Transverse colon (tissue), 4 donors: Measurements from ENCODE around the gene MRPL54. TPM values are rescaled to one million over a fixed set of nuclear protein-coding genes. Genes with fewer than 3 reads are reported as not detected.
"Not testable (repeated sequence)": the region's sequence is repeated elsewhere in the genome, so short reads cannot be mapped to it uniquely, and the experiment has no call there.

Experiments used
- DNase-seq: peaks from one replicate; pipeline ENCODE4 v3.0.0-alpha.2; 2019
- H3K27ac ChIP-seq, 4 donors: fragments of 200-600 bp; sonication (generic); 2 replicates each; pipeline ENCODE4 v1.5.1; 2016 to 2018; ENCODE audit warnings: inconsistent platforms in 4 of 4
- H3K27me3 ChIP-seq: fragments of 200-600 bp; sonication (generic); 2 replicates; pipeline ENCODE4 v1.5.1; 2017; ENCODE audit warnings: inconsistent platforms
- H3K36me3 ChIP-seq, 4 donors: fragments of 200-600 bp; sonication (generic); 2 replicates each; pipeline ENCODE4 v1.5.1; 2017 to 2019; ENCODE audit warnings: inconsistent platforms in 4 of 4
- H3K4me1 ChIP-seq, 4 donors: fragments of 200-600 bp; sonication (generic); 2 replicates each; pipeline ENCODE4 v1.5.1; 2017 to 2020; ENCODE audit warnings: inconsistent platforms in 4 of 4
- H3K4me3 ChIP-seq, 4 donors: fragments of 200-600 bp; sonication (generic); 1 replicate in 1 of 4; 2 replicates in 3 of 4; pipeline versions ENCODE4 v1.5.1 to v1.6.1; 2017 to 2019; ENCODE audit warnings: inconsistent platforms in 4 of 4
- H3K9me3 ChIP-seq, 2 donors: fragments of 200-600 bp; sonication (generic); 2 replicates each; pipeline ENCODE4 v1.5.1; 2017 to 2019; ENCODE audit warnings: inconsistent platforms in 2 of 2
- CTCF ChIP-seq, 5 experiments: fragments of 200-600 bp in 3 of 5; fragments of 450-650 bp in 2 of 5; sonication (generic) in 3 of 5; IDR thresholded peaks; 1 replicate in 2 of 5; 2 replicates in 3 of 5; pipeline ENCODE4 v1.5.1; 2016 to 2017; ENCODE audit warnings: antibody characterized with exemption in 5 of 5, inconsistent platforms in 3 of 5, mild to moderate bottlenecking in 2 of 5, moderate library complexity in 1 of 5
- EP300 ChIP-seq: sonication (generic); formaldehyde crosslinking; IDR thresholded peaks from one replicate; pipeline ENCODE4 v1.6.1; 2017; ENCODE audit warnings: antibody characterized with exemption, low read depth
- POLR2A ChIP-seq: fragments of 450-650 bp; IDR thresholded peaks from one replicate; pipeline ENCODE4 v1.6.1; 2016; ENCODE audit warnings: antibody characterized with exemption, mild to moderate bottlenecking, moderate library complexity
- POLR2AphosphoS5 ChIP-seq, 3 donors: sonication (generic); formaldehyde crosslinking; IDR thresholded peaks; one replicate each; pipeline ENCODE4 v1.6.1; 2016; ENCODE audit warnings: antibody characterized with exemption in 3 of 3
- WGBS, 2 donors: methylation state at CpG; one replicate each; pipeline ENCODE4 v1.1.5; 2018; ENCODE audit warnings: low coverage in 1 of 2; 5-methylcytosine and 5-hydroxymethylcytosine counted together
- in situ Hi-C, 4 donors: fragments of 200-750 bp; cut with MboI; loops; one replicate each; pipeline versions ENCODE4 v1.15.0 to v1.15.1; 2017; ENCODE audit warnings: low sequenced_read_pairs in 3 of 4, low pct_ligation_motif_present in 1 of 4, low pct_unique_long_range_greater_than_20kb in 1 of 4
- intact Hi-C: fragments of 100-400 bp; cut with DNase I; formaldehyde crosslinking; loops from one replicate; pipeline ENCODE4 v1.15.1; 2023; ENCODE audit warnings: low total_unique reads
- total RNA-seq, 4 donors: library from RNA; depleted of rRNA; stranded (reverse); fragments of >200 nt; gene quantifications; one replicate each; pipeline ENCODE4 v1.1.0, GENCODE V29; 2016

The MRPL54 gene
- total RNA-seq, 4 donors from 2014 or later: 38.0 to 72.2 (median 52.1) TPM

GRCh38 chr19:3750211-3750610 lies 12.3 kb upstream of the MRPL54 start:
- WGBS, 2 donors: 100% methylated on average over 2 of the region's 2 CpGs; no CpG with 5 or more reads in 1 of the 2 donors
- intact Hi-C loops (no loop called here), in situ Hi-C loops (no loop called here)
- H3K27ac ChIP-seq: no peak overlapping the region
- no peaks in the 10 kb centered on the region for H3K27me3 ChIP-seq
- no peak for TF ChIP-seq CTCF (IDR thresholded peaks at IDR 0.05)
- no peak for TF ChIP-seq POLR2A
- TF ChIP-seq EP300: no peak
- no peak for TF ChIP-seq POLR2AphosphoS5 (IDR thresholded peaks at IDR 0.05)
- H3K4me1 ChIP-seq: no peaks in the 10 kb centered on the region
- no peak overlapping the region for H3K4me3 ChIP-seq
- peaks cover 0 to 26% (median 10%) of the 10 kb centered on the region in 4 donors for H3K36me3 ChIP-seq
- DNase-seq: no peak
- H3K9me3 ChIP-seq: no peaks in the 10 kb centered on the region

GRCh38 chr19:3751236-3751635 lies 11.2 kb upstream of the MRPL54 start:
- Histone ChIP-seq H3K27ac (no peak overlapping the region), H3K4me1 (no peaks in the 10 kb centered on the region), H3K4me3 (no peak overlapping the region), H3K36me3 (peaks cover 0 to 26% (median 10%) of the 10 kb centered on the region in 4 donors), H3K27me3 (no peaks in the 10 kb centered on the region), H3K9me3 (no peaks in the 10 kb centered on the region)
- intact Hi-C loops (no loop called here), in situ Hi-C loops (no loop called here)
- no peak for DNase-seq
- TF ChIP-seq POLR2A: no peak
- TF ChIP-seq POLR2AphosphoS5 (IDR thresholded peaks at IDR 0.05): no peak
- TF ChIP-seq CTCF (IDR thresholded peaks at IDR 0.05): no peak
- no peak for TF ChIP-seq EP300
- 88 to 96% methylated on average over 6 to 30 of the region's 30 CpGs for WGBS, 2 donors

GRCh38 chr19:3752492-3752891 lies 10.0 kb upstream of the MRPL54 start:
- no peak for DNase-seq
- no peak for TF ChIP-seq CTCF (IDR thresholded peaks at IDR 0.05)
- Histone ChIP-seq H3K4me1 (no peaks in the 10 kb centered on the region), H3K27ac (no peak overlapping the region), H3K9me3 (no peaks in the 10 kb centered on the region), H3K4me3 (no peak overlapping the region), H3K27me3 (no peaks in the 10 kb centered on the region), H3K36me3 (peaks cover 0 to 26% (median 10%) of the 10 kb centered on the region in 4 donors)
- WGBS, 2 donors: 80% methylated on average over 13 of the region's 25 CpGs; no CpG with 5 or more reads in 1 of the 2 donors
- intact Hi-C loops: no loop called here
- in situ Hi-C loops: no loop called here

GRCh38 chr19:3753631-3754410 lies 8.7 kb upstream of the MRPL54 start:
- H3K27me3 ChIP-seq: no peaks in the 10 kb centered on the region
- TF ChIP-seq POLR2A (no peak), EP300 (no peak), POLR2AphosphoS5 (IDR thresholded peaks at IDR 0.05) (no peak), CTCF (IDR thresholded peaks at IDR 0.05) (no peak)
- H3K36me3 ChIP-seq: peaks cover 0 to 26% (median 12%) of the 10 kb centered on the region in 4 donors
- WGBS, 2 donors: 94% methylated on average over 44 of the region's 51 CpGs; no CpG with 5 or more reads in 1 of the 2 donors
- DNase-seq: no peak
- in situ Hi-C loops: no loop called here
- peaks cover 0 to 4% (median 0%) of the 10 kb centered on the region in 4 donors for H3K4me1 ChIP-seq
- intact Hi-C loops: no loop called here
- no peaks in the 10 kb centered on the region for H3K9me3 ChIP-seq
- no peak overlapping the region for H3K27ac ChIP-seq
- H3K4me3 ChIP-seq: no peak overlapping the region

GRCh38 chr19:3757705-3758104 lies 4.8 kb upstream of the MRPL54 start:
- H3K36me3 ChIP-seq, intact Hi-C loops, H3K4me3 ChIP-seq, DNase-seq, in situ Hi-C loops, H3K27ac ChIP-seq, H3K27me3 ChIP-seq, H3K9me3 ChIP-seq: not testable (repeated sequence)
- 60 to 96% methylated on average over 1 to 7 of the region's 7 CpGs for WGBS, 2 donors
- peaks cover 7 to 31% (median 25%) of the 10 kb centered on the region in 4 donors for H3K4me1 ChIP-seq

- in situ Hi-C loops, intact Hi-C loops: not testable (repeated sequence)
- 95 to 100% methylated on average over 5 to 13 of the region's 13 CpGs for WGBS, 2 donors
These were observed 4.2 kb upstream of the MRPL54 start for GRCh38 chr19:3758297-3758696.

More at GRCh38 chr19:3758297-3758696, 4.2 kb upstream of the MRPL54 start:
- not testable (repeated sequence) for H3K27me3 ChIP-seq, H3K27ac ChIP-seq, DNase-seq, H3K4me3 ChIP-seq, H3K9me3 ChIP-seq, H3K36me3 ChIP-seq
- H3K4me1 ChIP-seq: peaks cover 7 to 34% (median 29%) of the 10 kb centered on the region in 4 donors
